NCI-H524 (cell line): ENCODE data around the gene KIFC1.
"Not testable (repeated sequence)": the region's sequence is repeated elsewhere in the genome, so short reads cannot be mapped to it uniquely, and the experiment has no call there.

Source experiments
- DNase-seq, 2 experiments: peaks; one replicate each; lab custom pipeline; 2025; lab: John Stamatoyannopoulos, UW

The KIFC1 gene

DNA sequence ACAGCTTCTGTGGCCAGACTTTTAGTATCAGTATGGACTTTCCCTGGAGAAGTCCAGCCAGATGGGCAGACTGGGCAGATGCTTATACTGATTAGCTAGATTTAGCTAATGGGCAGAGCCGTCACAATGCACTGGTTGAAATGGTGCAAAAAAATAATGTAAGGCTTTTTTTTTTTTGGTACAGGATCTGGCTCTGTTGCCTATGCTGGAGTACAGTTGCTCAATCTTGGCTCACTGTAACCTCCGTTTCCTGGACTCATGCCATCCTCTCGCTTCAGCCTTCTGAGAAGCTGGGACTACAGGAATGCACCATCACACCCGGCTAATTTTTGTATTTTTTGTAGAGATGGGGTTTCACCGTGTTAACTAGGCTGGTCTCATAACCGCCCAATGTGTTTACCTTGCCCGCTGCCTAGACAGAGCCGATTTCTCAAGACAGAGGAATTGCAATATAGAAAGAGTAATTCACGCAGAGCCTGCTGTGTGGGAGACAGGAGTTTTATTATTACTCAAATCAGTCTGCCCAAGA, 16.4 kb upstream of the KIFC1 start:
- peak in 1 of 2 experiments; percentile 33 for DNase-seq

DNA sequence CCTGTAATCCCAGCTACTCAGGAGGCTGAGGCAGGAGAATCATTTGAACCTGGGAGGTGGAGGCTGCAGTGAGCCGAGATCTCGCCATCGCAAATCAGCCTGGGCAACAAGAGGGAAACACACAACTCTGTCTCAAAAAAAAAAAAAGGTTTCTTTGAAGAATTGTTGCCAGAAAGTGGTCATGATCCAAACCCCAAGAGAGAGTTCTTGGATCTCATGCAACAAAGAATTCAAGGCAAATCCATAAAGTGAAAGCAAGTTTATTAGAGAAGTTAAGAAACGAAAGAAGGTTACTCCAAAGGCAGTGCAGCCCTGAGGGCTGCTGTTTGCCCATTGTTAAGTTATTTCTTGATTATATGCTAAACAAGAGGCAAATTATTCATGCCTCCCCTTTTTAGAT, 14.5 kb upstream of the KIFC1 start:
- DNase-seq, result no peak

DNA sequence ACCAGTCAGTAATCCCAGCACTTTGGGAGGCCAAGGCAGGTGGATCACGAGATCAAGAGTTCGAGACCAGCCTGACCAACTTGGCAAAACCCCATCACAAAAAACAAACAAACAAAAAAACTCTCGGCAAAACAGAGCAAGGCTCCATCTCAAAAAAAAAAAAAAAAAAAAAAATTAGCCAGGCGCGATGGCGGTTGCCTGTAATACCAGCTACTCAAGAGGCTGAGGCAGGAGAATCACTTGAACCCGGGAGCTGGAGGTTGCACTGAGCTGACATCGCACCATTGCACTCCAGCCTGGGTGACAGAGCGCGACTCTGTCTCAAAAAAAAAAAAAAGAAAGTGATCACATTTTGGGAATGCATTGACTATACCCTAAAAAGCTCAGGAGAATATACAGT, 12.4 kb upstream of the KIFC1 start:
- DNase-seq, result not testable (repeated sequence)

DNA sequence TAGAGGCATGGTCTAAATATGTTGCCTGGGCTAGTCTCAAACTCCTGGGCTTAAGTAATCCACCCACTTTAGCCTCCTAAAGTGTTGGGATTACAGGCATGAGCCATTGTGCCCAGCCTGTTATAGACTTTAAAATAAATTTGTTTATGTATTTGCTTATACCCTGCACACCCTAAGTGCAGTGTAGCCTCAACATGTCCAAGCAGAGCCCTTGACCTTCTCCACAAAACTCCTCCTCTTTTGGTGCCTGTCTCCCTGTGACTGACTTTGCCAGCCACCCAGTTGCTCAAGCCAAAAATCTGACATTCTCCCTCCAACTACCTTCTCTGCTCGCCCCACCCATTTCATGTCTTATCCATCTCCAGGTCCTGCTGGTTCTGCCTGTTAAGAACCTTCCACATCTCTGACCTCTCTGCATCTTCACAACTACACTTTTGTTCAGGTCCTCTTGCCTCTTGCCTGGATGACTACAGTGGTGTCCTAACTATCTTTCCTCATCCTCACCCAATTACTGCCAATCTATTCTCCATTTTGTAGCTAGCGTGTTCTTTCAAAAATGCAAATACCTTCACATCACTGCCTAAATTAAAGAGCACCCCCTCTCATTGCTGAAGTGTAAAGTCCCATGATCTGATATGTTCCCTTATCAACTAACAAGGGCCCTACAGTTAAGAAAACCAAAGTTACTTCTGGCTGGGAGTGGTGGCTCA, 11.2 kb upstream of the KIFC1 start:
- no peak for DNase-seq

DNA sequence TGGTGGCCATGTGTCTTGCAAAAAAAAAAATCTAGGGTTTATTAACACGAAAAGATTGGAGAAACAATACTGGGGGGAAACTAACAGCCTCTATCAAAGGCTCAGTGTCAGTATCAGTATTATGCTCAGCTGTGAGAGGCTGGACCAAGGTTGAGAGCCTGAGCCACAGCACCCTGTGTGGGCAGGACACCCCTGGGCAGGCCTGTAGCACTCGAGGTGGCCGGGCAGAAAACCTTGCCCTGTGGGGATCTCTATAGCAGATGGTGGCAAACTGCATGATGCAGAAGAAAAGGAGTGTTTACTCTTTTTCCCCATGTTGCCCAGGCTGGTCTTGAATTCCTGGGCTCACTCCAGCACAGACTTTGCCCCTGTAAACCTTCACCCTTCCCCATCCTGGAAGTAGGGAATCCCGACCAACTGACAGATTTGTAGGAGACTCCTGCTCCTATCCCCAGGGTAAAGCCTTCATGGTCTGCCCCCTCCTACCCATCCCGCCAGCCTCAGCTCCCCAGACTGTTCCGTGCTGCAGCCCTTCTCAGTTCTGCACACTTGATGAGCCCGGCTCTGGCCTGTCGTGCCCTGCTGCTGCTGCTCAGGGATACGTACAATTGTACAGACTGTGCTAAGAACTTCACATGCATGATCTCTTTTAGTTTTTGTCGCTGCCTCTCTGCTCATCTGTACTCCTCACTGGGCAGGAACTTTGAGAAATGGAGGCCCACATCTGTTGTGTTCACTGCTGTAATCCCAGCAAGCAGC, 8.0 kb upstream of the KIFC1 start:
- DNase-seq, result no peak

DNA sequence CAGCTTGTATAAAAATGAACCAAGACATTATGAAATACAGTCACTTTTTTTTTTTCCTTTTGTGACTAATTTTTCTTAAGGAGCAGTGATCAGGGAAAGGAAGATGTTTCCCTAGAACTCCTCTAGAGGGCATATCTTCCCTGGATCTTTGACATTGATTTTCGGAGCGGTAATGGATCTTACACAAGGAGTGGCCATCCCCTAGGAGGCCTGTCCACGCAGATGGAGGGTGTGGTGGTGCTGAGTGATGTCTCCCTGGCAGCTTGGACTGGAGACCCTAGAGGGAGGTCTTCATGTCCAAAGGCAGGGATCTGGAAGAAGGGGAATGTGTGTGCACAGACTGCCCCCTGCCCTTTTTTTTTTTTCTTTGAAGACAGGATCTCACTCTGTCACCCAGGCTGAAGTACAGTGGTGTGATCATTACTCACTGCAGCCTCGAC, 7.0 kb upstream of the KIFC1 start:
- DNase-seq, result peak in 1 of 2 experiments; percentile 51

DNA sequence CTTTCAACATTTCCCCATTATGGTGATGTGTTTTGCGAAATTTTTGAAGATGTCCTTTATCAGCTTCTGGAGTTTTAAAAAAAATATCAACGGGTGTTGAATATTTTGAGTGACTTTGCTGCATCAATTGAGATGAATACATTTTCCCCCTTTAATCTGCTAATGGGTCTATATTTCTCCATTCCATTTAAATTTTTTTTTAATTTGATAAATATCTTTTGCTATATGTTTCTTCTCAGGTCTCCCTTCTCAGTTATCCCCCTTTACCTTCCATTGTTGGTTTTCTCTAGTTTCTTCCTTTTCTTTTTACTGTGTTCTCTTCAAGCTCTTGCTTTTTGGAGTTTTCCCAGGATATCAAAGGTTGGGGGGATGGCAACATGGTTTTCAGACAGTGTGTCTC, 1.4 kb upstream of the KIFC1 start:
- no peak for DNase-seq

DNA sequence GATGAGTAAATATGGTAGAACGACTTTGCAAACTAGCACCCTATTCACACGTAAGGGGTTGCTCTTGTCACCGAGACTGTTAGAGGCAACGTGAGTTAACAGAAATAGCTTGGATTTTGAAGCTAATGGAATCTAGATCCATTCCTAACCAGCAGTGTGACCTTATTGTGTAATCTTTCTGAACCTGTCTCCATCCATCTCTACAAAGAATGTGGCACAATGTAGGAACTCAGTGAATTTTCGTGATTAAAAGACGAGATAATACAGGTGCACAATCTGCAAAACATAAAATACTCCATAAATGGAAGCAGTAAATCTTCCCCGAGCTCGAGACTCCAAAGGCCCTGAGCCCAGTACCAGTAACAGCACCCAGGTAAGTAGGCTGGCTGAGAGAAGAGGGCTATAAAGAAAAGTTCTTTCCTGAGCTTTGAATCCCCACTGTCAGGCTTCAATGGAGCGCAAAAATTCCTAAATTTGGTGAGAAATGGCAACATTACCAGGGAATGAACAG, 801 bp upstream of the KIFC1 start:
- no peak for DNase-seq

DNA sequence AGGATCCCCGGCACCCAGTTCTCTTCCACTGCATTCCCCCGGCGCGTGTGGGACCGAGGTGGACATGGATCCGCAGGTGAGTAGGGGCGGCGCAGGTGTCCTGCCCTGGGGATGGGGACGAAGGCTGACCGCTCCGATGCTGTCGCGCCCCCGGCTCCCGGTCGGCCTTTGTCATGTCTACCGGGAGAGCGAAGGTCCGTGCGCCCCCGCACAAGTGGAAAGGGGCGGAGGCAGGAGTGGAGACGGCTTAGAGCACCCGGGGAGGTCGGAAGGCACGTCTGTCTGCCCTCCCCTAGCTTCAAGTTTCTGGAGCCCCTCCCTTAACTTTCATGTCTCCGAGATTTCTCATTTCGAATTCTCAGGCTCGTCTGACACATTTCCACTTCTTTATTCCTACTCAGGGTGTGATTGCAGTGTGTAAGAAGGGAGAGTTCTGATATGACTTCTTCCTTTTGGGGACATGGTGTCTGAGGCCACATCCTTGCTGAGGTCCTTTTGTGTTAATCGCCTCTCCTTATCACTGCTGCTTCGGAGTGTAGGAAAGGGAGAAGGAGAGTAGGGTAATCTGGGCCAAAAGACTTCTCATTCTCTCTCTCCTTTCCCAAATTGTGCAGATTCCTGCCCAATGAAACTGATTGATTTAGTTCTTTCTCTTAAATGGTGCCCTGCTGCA, 435 bp downstream of the KIFC1 start:
- DNase-seq, result peak; percentile 6 to 42

DNA sequence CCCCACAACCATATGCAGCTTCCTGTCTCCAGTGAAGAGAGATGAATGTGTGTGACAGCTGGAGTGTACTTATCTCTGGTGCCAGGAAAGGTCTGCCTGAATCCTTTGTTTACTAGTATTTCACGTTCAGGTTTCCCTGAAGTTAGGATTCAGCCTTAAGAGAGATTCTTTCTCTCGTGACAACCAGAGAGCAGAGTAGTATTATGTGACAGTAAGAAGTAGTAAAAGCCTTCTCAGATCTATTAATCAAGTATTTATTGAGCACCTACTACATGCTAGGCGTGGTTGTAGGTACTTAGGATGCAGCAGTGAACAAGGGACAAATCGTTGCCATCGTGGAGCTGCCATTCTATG, 949 bp downstream of the KIFC1 start:
- peak in 1 of 2 experiments; percentile 41 for DNase-seq

DNA sequence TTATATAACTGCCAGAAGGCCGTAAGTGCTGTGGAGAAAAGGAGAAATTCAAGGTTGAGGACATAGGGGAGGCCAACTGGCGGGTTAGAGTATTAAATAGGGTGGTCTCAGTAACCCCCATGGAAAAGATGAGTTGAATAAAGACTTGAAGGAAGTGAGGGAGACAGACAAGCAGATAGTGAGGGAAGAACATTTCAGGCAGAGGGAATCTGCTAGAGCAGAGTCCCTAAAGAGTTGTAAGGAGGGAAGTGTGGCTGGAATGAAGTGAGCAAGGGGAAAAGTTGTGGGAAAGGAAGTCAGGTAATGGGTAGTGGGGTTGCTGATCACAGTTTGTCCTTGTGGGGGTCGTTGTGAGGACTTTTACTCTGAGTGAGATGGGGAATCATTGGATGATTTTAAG, 1.4 kb downstream of the KIFC1 start:
- no peak for DNase-seq

DNA sequence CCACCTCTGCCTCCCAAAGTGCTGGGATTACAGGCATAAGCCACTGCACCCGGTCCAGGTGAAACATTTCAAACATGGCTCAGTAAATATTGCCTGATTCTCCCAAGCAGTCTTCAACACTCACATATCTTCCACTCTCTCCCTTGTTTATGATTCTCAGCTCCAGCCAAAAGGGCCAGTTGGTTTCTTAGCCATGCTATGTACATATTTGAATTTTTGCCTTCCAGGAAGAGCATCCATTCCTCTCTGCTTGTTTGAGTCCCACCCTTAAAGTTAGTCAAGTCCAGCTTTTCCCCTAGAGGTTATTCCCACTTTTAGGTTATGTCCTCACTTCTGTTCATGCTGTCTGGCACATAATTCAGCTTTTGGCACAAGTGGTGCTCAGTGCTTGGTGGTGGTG, 5.9 kb downstream of the KIFC1 start:
- DNase-seq, result no peak

DNA sequence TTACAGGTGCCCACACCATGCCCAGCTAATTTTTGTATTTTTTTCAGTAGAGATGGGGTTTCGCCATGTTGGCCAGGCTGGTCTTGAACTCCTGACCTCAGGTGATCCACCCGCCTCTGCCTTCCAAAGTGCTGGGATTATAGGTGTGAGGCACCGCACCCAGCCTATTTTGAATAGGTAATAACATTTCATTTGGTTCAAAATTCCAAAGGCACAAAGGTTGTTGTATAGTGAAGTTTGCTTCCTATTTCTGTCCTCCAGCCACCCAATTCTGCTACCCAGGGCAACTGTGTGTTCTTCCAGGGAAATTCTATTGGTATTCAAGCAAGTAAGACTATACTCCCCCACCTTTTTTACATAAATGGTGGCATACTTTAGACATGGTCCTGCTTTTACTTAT, 7.0 kb downstream of the KIFC1 start:
- DNase-seq, result not testable (repeated sequence)

DNA sequence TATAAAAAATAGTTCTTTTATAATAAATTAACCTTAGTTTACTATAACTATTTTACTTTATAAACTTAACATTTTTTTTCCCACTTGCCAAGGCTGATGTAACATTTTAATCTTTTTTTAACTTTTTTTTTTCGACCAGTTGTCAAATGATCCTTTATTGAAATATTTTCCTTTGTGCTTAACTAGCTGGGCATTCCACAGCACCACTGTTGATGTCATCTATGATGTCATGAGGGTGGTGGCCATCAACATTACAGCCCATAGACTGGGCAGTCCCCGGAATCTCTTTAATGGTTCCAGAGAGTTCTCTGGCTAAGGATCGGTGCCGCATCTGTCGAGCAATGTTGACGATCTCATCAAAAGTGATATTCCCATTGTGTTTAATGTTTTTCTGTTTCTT, 8.3 kb downstream of the KIFC1 start:
- DNase-seq, result not testable (repeated sequence)

DNA sequence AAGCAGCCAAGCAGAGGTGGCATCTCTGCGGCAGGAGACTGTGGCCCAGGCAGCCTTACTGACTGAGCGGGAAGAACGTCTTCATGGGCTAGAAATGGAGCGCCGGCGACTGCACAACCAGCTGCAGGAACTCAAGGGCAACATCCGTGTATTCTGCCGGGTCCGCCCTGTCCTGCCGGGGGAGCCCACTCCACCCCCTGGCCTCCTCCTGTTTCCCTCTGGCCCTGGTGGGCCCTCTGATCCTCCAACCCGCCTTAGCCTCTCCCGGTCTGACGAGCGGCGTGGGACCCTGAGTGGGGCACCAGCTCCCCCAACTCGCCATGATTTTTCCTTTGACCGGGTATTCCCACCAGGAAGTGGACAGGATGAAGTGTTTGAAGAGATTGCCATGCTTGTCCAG, 13.3 kb downstream of the KIFC1 start:
- DNase-seq, result no peak

DNA sequence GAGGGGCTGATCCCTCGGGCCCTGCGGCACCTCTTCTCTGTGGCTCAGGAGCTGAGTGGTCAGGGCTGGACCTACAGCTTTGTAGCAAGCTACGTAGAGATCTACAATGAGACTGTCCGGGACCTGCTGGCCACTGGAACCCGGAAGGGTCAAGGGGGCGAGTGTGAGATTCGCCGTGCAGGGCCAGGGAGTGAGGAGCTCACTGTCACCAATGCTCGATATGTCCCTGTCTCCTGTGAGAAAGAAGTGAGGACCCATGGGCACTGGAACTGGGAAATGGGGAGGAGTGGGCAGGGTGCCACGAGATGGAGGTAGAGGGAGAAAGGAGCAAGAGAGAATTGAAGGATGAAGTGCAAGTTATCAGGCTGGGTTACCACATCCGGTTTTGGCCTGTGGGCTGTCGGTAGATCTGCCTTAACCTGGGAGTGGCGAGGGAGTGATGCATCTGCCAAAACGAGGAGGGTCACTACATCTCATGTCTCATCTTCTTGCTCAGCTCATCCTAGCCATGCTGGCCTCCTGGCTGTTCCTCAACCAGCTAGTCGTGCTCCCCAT, 13.8 kb downstream of the KIFC1 start:
- DNase-seq, result no peak

DNA sequence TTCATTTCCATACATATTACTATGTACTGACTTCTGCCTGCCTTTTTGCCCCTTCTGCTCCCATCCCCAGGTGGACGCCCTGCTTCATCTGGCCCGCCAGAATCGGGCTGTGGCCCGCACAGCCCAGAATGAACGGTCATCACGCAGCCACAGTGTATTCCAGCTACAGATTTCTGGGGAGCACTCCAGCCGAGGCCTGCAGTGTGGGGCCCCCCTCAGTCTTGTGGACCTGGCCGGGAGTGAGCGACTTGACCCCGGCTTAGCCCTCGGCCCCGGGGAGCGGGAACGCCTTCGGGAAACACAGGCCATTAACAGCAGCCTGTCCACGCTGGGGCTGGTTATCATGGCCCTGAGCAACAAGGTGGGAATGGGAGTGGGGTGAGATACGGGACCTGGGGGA, 14.5 kb downstream of the KIFC1 start:
- DNase-seq, result no peak

DNA sequence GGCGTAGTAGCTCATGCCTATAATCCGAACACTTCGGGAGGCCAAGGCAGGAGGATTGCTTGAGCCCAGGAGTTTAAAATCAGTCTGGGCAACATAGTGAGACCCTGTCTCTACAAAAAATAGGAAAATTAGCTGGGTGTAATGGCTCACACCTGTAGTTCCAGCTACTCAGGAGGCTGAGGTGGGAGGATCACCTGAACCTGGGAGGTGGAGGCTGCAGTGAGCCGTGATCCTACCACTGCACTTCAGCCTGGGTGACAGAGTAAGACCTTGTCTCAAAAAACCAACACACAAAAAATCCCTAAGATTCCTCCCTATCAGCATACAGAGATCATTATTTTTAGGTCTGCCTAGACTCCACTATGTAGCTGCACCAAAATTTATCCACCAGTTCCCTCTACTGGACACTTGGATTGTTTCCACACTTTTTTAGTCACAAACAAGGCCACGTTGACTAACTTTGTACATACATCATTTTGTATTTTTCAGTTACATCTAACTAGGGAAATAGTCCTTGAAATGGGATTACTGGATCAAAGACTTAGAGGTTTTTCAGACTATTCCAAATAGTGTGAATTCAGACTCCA, 15.6 kb downstream of the KIFC1 start:
- DNase-seq, result peak; percentile 19 to 47

DNA sequence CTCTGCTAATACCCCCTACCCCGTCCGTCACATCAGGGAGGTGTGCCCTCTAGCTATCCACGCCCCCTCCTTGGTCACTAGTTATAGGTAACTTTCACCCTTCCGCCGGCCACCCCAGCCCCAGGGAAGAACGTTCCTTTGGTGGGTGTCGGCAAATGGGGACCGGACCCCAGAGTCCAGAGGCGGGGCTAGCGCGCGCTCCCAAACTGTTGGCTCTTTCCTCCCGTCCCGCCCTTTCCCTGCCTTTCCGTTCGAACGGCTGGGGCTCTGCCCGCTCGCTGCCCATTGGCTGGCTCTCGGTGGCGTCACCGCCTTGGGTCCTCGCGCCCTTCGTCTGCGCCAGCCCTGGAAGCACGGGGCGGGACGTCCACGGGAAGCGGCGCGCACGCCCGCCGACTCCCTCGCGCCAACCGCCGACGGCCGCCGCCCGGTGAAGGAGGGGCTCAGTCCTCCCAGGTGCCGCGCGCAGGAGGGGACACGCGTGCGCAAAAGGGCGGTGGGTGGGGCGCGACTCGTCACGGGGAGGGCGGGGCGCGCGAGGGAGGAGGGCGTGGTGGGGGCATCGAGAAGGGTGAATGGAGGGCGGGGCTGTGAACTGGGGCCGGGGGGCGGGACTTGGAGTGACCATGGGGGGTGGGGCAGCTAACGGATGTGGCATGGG, 18.6 kb downstream of the KIFC1 start:
- DNase-seq, result peak; percentile 93 to 95

DNA sequence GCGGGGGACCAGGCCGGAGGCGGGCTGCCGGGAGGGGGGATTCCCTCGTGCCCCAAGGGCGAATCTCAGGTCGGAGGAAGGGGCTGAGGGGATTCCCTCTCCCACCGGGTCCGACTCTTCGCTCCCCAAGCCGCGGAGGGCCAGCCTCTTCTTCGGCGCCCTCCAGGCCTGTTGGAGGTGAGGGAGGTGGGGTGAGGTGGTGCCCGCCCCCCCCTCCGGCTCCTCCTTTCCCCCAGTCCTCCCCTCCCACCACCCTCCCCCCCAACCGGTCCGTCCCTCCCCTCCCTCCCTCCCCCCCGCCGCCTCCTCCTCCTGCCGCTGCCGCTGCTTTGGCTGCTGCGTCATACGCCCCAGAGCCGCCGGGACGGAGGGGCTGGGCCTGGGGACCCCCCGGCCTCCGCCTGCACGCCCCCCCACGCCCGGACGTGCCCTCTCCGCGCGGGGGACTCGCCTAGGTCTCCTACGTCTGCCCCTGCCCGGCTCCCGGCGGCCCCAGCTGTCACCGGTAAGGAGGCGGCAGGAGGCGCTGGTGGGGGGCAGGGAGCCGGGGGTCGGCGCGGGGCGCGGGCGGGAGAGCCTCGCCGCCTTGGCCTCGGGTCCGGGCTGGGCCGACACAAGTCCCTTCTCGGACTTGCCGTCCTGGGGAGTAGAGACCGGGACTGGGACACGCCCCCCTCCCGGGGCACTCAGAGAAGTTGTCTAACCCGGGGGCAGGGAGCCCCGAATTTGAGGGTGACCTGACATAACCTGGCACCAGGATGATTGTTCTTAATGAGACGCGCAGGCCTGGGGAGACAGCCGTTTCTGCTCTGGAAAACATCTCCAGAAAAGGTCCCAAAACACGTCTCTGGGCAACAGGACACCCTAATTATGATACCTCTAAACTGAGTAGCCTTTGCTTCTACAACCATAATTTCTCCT, 19.3 kb downstream of the KIFC1 start, which contains the start of gene PHF1:
Gene PHF1, plus strand, starts transcription at position 304 of the 921 bp plus-strand sequence. CDS start 1,250 bp downstream, outside the sequence.
- peak; percentile 64 to 75 for DNase-seq
